GM19452 (cell line): ENCODE data around the gene COMMD1.
"Not testable (repeated sequence)": the region's sequence is repeated elsewhere in the genome, so short reads cannot be mapped to it uniquely, and the experiment has no call there.

Source experiments
- ATAC-seq: cut with Tn5 transposase; IDR thresholded peaks from one replicate; pipeline ENCODE4 v1.9.1; 2021; ENCODE audit not compliant: unreplicated experiment

The COMMD1 gene

DNA sequence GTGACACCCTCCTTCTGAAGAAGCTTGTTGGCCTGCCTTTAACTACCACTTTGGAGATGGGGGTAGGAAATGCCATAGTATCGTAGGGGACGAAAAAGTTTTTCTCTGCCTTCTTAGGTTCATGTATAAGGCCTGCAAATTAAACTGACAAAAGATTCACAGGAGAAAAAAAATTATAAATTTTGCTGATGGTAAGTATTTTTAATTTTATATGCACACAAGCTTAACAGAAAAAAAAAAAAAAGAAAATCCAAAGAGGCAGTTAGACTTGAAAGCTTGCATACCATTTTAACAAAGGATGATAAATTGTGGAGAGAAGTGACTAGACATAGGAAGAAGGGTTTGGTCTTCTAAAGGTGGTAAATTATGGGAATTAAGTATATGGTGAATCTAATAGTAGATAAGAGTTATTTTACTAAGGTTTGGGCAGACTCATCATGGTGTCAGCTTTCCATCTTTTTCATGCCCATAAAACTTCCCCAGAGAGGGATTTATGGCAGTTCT, 227.9 kb downstream of the COMMD1 start:
- no peak for ATAC-seq

- ATAC-seq = no peak
These were observed 231.7 kb downstream of the COMMD1 start for GRCh38 chr2:62136956-62137830.

DNA sequence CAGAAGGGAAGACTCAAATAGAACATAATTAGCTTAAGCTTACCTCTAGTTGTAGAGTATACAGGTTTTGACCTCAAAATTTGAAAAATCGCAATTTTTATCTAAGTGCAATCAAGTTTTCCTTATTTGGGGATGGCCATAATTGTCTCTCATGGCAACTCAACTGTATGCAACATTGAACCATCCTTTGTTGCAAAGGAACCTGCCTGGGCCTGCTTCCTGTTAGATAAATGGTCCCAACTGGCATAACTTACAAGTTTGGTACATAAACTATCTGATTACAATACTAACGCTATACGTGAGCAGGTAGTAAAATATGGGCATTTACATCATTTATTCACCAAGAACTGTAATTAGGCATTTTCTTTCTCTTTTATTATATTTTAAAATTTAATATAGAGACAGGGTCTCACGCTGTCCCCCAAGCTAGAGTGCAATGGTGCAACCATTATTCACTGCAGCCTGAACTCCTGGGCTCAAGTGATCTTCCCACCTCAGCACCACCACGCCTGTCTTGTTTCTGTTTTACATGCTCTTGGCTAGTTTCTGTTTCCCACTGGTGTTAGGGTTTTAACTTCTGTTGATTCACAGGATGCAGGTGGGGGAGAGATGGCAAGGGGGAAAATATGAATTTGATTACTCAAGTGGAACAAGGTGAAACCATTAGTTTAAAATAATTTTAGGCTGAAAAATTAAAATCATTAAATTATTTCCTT, 235.1 kb downstream of the COMMD1 start:
- ATAC-seq = peak; percentile 62

GRCh38 chr2:62141142-62141740, 235.8 kb downstream of the COMMD1 start:
- no peak for ATAC-seq

- no peak for ATAC-seq
These were observed 236.6 kb downstream of the COMMD1 start for GRCh38 chr2:62142054-62142453.

DNA sequence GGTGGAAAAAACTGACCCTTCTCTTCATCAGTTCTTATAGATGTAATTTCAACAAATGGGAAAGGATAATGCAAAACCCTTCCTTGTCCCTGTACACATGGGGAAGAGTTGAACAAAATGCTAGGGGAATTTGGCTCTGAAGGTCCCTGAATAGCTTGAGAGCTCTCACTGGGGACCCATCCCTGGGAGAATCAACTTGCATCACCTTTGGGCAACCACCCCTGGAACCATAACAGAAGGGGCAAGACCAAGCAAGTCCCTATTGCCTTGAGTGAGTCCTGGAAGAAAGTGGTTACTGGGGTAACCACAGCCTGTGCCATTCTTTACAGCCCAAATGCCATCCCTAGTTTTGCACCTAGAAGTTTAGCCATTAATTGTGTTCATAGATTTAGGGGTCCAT, 238.2 kb downstream of the COMMD1 start:
- no peak for ATAC-seq

DNA sequence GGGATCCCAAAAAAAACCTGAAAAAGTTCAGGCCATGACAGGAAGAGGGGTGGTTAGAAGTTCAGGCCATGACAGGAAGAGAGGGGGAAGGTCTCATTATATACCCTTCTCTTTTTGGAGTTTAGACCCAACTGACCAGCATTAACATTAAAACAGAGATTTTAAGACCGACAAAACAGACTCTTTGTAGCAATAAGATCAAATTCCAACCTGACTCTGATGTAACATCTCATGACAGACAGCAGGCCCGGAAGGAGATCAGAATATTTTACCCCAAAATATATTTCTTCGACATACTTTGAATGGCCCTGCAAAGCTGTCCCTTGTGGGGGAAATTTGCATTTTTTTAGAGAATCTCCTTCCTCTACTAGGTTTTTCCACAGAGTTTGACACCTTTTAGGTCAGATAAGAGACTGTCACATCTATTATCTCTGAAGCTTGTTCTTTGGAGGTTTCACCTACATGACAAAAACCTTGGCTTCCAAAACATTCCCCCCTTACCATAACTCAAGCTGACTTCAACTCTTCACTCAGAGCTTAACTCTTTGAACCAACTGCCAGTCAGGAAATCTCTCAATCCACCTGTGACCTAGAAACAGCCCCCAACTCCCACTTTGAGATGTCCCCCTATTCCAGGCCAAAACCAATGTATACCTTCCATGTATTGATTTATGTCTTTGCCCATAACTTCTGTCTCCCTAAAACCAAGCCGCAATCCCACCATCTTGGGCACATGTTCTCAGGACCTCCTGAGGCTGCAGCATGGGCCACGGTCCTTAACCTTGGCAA, 239.4 kb downstream of the COMMD1 start:
- ATAC-seq = no peak

DNA sequence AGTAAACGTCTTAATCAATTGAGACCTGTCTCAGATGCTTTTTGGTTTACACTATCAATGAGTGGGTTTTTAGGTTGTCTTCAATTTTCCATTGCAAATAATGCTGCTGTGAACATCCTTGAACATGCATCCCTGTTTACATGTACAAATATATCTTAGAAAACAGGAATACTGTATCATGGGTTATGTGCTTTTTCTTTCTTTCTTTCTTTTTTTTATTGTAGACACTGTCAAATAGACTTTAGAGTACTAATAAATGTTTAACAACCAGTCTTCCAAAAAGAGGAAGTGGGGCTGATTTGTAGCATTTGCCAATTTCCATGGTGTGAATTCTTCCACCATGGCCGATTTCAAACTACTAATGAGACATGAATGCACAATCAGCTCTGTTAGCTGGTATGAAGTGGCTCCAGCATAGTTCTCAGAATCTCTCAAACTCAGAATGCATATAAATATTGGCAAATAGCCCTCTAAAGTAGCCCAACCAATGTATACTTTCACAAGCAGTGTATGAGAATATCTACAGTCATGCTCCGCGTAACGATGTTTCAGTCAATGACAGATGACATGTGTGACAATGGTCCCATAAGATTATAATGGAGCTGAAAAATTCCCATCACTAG, 240.1 kb downstream of the COMMD1 start:
- peak; percentile 49 for ATAC-seq

- ATAC-seq = not testable (repeated sequence)
These were observed 241.3 kb downstream of the COMMD1 start for GRCh38 chr2:62146790-62147189.

DNA sequence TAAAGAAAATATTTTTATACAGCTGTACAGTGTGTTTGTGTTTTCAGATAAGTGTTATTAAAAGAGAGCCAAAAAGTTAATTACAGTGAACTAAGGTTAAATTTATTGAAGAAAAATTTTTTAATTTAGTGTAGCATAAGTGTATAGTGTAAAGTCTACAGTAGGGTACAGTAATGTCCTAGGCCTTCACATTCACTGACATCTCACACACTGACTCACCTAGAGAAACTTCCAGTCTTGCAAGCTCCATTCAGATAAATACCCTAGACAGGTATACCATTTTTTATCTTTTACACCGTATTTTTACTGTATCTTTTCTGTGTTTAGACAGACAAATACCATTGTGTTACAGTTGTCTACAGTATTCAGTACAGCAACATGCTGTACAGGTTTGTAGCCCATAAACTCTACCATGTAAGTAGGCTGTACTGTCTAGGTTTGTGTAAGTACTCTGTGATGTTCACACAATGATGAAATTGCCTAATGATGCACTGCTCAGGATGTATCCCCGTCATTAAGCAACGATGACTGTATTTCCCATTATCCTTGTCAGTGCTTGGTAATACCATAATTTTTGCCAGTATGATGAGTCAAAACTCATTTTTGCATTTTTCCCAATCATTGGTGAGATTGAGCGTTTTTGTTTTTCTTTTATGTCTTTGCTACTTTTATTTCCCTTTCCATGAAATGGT, 242.3 kb downstream of the COMMD1 start:
- ATAC-seq = no peak

DNA sequence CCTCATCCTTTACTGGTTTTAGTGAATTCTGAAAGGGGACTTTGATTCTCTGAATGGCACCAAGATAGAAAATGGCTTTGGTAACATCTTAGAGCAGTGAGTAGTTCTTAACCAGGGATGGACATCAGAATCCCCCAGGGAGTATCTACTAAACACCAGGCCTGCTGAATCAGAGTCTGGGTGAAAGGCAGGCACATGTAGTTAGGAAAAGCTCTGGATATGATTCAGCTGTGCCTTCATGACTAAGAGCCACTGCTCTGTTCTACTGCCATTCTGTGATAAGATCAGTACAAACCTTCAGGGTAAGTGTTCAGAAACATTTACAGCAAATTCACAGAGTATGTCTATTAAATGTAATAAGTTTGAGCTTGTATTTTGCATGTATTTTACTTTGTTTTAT, 244.2 kb downstream of the COMMD1 start:
- no peak for ATAC-seq

DNA sequence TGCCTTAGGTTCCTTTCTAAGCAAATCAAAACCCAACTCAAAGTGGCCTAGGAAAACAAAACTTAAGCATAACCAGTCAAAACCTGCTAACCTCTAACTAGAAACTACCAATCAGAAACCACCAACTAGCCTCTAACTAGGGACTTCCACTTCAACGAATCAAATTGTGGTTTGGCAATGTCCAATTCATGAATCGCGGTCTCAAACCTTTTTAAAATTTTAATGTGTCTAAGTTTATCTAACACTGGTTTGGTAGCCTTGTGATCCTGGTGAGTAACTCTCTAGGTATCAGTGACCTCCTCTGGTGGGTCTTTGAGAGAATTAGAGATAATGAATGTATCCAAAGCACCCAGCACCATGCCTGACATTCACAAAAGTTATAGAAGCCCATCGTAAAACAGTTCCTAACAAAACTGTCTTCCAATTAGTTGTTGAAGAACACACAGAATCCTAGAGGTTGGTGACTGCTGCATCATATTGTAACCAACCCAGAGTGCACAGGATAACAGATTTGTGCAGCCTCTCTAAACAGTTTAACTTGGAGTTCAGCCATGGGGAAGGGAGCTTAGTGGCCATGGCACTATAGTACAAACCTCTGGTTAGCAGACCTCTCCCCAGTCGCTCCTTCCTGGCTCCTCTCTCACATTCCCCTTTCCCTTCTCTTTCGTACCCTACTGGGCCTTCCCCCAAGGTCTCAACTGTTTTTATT, 245.3 kb downstream of the COMMD1 start:
- no peak for ATAC-seq

- no peak for ATAC-seq
These were observed 245.8 kb downstream of the COMMD1 start for GRCh38 chr2:62151306-62151638.

DNA sequence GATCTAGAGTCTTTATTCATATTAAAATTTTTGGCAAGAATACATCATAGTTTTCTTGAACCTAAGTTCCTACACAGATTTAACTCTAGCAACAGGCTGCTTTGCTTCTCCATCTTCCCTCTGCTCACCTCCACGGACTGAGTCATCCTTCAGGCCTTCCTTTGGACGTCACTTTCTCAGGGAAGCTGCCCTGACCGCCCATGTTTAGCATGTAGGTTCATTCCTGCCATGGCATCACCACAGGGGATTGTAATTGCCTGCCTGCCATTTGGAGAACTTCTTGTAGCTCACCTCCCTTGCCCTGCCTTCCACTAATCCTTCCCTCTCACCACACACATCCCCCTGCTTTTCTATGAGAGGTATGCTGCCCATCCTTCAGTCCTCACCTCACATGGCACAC, 246.5 kb downstream of the COMMD1 start:
- no peak for ATAC-seq

GRCh38 chr2:62156861-62157496, 251.5 kb downstream of the COMMD1 start:
- ATAC-seq = no peak

DNA sequence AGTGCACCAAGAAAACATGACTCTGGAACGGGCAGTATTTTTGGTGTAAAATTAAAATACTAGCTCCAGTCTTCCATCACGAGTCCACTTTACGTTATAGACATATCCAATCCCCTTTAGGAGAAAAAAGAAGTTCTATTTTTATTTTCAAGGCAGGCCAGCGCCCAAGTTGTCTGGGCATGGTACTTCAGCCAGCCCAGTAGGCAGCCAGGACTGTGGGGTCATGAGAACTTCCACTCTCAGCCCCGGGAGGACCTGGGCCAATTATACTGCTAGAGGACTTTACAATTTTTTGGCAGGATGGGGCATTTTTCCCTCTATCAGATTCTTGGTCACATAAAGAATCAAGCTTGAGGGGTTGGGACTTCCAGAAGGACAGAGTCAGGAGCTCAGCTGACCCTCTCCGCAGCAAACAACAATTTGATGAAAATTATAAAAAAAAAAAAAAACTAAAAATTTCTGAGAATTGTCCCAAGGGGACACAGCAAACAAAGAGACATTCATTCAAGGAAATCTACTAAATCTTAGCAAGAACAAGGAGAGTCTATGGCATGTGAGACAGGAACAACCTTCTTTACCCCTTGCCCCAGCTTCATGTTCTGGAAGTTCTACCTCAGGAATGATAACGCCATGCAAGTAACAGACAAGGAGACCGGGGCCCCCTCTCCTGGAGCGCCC, 253.1 kb downstream of the COMMD1 start:
- no peak for ATAC-seq

DNA sequence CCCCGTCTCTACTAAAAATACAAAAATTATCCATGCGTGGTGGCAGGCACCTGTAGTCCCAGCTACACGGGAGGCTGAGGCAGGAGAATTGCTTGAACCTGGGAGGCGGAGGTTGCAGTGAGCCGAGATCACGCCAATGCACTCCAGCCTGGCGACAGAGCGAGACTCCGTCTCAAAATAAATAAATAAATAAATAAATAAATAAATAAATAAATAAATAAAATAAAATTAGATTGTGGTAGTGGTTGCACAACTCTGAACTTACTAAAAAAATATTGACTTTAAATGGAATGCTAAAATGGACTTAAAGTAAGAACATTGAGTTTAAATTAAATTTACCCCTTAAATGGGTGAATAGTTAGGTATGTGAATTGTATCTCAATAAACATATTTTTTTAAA, 255.2 kb downstream of the COMMD1 start:
- ATAC-seq = not testable (repeated sequence)

DNA sequence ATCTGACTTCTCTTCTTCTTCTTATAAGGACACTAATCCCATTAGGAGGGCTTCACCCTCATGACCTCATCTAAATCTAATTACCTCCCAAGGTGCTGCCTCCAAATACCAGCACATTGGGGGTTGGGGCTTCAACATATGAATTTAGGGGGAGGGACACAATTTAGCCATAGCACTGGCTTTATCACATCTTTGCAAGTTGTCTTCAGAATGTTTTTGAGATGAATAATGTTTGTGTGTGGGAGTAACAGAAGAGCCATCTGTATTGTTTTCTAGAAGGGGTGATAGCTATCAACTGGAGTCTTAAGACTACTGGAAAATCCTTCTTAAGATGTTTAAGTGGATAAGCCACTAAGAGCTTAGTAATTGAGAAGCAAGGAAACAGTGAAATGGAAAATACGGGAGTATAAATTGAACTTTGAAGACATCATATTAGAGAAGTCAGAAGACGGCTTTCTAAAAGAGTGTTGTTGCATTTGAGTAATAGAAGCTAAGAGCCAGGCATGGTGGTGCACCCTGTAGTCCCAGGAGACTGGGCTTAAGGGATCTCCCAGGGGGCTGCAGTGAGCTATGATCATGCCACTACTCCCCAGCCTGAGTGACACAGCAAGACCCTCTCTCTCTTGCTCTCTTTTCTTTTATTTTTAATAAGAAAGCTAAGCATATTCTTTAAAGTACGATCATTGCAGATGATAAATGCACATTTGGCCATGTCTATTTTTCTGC, 257.8 kb downstream of the COMMD1 start:
- ATAC-seq = no peak
